DND-41 (cell line): ENCODE measurements around the gene ANKRD13A.

ENCODE experiments used
- ATAC-seq: fragments of 200-7000 bp; cut with Tn5 transposase; 3 replicates; pipeline ENCODE4 v1.9.1; 2021; ENCODE audit warnings: low read depth; ENCODE audit not compliant: insufficient read depth
- DNase-seq: peaks from one replicate; pipeline ENCODE4 v3.0.0-alpha.2; 2020
- H2AFZ ChIP-seq: 2 replicates; pipeline ENCODE4 v1.6.0; 2012; ENCODE audit warnings: low read depth, low read length
- H3K27ac ChIP-seq: 2 replicates; pipeline ENCODE4 v1.5.1; 2012; ENCODE audit warnings: low read length, inconsistent platforms
- H3K27me3 ChIP-seq: fragments of 200-600 bp; sonication (generic); 2 replicates; pipeline ENCODE4 v1.6.0; 2012; ENCODE audit warnings: low read length, mild to moderate bottlenecking, inconsistent platforms; ENCODE audit not compliant: insufficient read depth, poor library complexity
- H3K36me3 ChIP-seq: 2 replicates; pipeline ENCODE4 v1.5.1; 2012; ENCODE audit warnings: low read length, inconsistent platforms; ENCODE audit not compliant: insufficient read depth
- H3K4me1 ChIP-seq: 2 replicates; pipeline ENCODE4 v1.5.1; 2012; ENCODE audit warnings: mild to moderate bottlenecking, low read length; ENCODE audit not compliant: insufficient read depth
- H3K4me2 ChIP-seq: 2 replicates; pipeline ENCODE4 v1.6.0; 2012; ENCODE audit warnings: mild to moderate bottlenecking, moderate library complexity, low read length, inconsistent platforms; ENCODE audit not compliant: insufficient read depth
- H3K4me3 ChIP-seq, 2 experiments: fragments of 200-600 bp in 1 of 2; shearing (Covaris generic) in 1 of 2; 2 replicates each; pipeline ENCODE4 v1.5.1; 2012 to 2016; ENCODE audit warnings: inconsistent platforms in 2 of 2, low read length in 2 of 2, mild to moderate bottlenecking in 2 of 2, low read depth in 1 of 2, moderate library complexity in 1 of 2
- H3K79me2 ChIP-seq: 2 replicates; pipeline ENCODE4 v1.6.0; 2012; ENCODE audit warnings: low read length, inconsistent platforms; ENCODE audit not compliant: insufficient read depth
- H3K9ac ChIP-seq: 2 replicates; pipeline ENCODE4 v1.6.0; 2012; ENCODE audit warnings: low read depth, mild to moderate bottlenecking, inconsistent platforms, low read length, moderate library complexity
- H3K9me3 ChIP-seq: 2 replicates; pipeline ENCODE4 v1.5.1; 2012; ENCODE audit warnings: low read length, moderate library complexity, mild to moderate bottlenecking, inconsistent platforms; ENCODE audit not compliant: insufficient read depth, severe bottlenecking
- H4K20me1 ChIP-seq: 2 replicates; pipeline ENCODE4 v1.6.0; 2012; ENCODE audit warnings: low read length; ENCODE audit not compliant: insufficient read depth
- EZH2 ChIP-seq: IDR thresholded peaks from 3 replicates; pipeline ENCODE4 v1.6.1; 2012; ENCODE audit warnings: borderline replicate concordance, low read depth, mild to moderate bottlenecking, moderate library complexity, low read length, inconsistent platforms; ENCODE audit not compliant: severe bottlenecking
- TF ChIP-seq, protein P1 (sequence below): IDR thresholded peaks from 2 replicates; pipeline ENCODE4 v1.5.1; 2012; ENCODE audit warnings: borderline replicate concordance, low read length, moderate library complexity, mild to moderate bottlenecking; ENCODE audit not compliant: poor library complexity, severe bottlenecking; ENCODE audit errors: extremely low read depth

ANKRD13A gene

DNA sequence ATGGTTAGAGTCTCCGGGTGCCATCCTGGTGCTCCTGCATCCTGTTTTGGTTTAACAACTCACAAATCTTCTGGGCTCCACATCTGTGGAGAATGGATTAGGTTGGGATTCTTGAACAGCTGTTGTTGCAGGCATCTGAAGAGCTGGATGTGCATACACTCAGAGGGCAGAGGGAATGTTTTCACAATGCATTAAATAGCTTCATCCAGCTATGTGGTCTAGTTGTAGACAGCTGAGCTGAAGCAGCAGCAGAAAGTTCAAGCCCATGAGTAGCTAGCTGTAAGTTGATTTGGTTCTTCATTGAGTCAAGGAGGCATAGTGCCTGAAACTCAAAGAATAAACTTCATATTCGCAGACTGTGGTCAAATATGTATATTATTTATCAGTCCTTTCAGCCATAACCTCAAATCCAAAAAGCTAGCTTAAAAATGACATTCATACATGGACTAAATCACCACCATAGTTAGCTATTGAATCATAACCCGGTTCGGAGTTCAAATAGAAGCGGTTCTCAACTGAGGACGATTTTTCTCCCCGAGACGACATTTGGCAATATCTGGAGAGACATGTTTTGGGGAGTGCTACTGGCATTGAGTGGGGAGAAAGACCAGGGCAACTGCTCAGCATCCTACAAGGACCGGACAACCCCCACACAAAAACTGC, 858 bp upstream of the ANKRD13A start:
- peak overlapping the region; percentile 78 for H2AFZ ChIP-seq
- peaks cover 60% of the 10 kb centered on the region for H3K4me1 ChIP-seq

DNA sequence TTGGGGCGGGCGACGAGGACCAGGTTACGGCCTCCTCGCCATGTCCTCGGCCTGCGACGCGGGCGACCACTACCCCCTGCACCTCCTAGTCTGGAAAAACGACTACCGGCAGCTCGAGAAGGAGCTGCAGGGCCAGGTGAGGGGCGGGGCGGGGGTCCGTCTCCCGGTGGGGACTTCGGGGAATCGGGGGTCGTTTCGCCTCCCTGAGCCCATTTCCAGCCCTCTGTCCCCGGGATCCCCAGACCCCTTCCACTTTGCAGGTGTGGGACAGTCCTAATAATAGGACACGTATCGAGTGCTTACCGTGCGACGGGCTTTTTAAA, 380 bp downstream of the ANKRD13A start:
- Histone ChIP-seq H3K27ac (peak overlapping the region; percentile 76), H3K4me1 (peaks cover 48% of the 10 kb centered on the region), H3K9me3 (no peaks in the 10 kb centered on the region), H4K20me1 (peaks cover 13% of the 10 kb centered on the region; the same call in 1 of the 2 replicates), H3K27me3 (no peaks in the 10 kb centered on the region), H3K79me2 (peaks cover 60% of the 10 kb centered on the region), H3K36me3 (peaks cover 12% of the 10 kb centered on the region), H3K9ac (peak overlapping the region; percentile 61), H3K4me2 (peak overlapping the region; percentile 95), H2AFZ (peak overlapping the region; percentile 78), H3K4me3 (peak overlapping the region; percentile 32 to 64; a peak in 3 of 4 replicates)
- ATAC-seq (no peak), DNase-seq (no peak)
- TF ChIP-seq, protein P1, sequence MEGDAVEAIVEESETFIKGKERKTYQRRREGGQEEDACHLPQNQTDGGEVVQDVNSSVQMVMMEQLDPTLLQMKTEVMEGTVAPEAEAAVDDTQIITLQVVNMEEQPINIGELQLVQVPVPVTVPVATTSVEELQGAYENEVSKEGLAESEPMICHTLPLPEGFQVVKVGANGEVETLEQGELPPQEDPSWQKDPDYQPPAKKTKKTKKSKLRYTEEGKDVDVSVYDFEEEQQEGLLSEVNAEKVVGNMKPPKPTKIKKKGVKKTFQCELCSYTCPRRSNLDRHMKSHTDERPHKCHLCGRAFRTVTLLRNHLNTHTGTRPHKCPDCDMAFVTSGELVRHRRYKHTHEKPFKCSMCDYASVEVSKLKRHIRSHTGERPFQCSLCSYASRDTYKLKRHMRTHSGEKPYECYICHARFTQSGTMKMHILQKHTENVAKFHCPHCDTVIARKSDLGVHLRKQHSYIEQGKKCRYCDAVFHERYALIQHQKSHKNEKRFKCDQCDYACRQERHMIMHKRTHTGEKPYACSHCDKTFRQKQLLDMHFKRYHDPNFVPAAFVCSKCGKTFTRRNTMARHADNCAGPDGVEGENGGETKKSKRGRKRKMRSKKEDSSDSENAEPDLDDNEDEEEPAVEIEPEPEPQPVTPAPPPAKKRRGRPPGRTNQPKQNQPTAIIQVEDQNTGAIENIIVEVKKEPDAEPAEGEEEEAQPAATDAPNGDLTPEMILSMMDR = no peak
- TF ChIP-seq EZH2 = no peak

More for the DNA sequence above, 858 bp upstream of the ANKRD13A start:
- Histone ChIP-seq H3K36me3 (peaks cover 10% of the 10 kb centered on the region), H3K9me3 (no peaks in the 10 kb centered on the region), H3K4me3 (peak overlapping the region; percentile 32 to 64; a peak in 3 of 4 replicates), H3K4me2 (peak overlapping the region; percentile 95), H4K20me1 (peaks cover 17% of the 10 kb centered on the region; the same call in 1 of the 2 replicates), H3K27ac (peak overlapping the region; percentile 76), H3K9ac (peak overlapping the region; percentile 61), H3K79me2 (peaks cover 68% of the 10 kb centered on the region), H3K27me3 (no peaks in the 10 kb centered on the region)
- TF ChIP-seq EZH2 = no peak
- TF ChIP-seq, protein P1 = no peak
- ATAC-seq (no peak), DNase-seq (no peak)

DNA sequence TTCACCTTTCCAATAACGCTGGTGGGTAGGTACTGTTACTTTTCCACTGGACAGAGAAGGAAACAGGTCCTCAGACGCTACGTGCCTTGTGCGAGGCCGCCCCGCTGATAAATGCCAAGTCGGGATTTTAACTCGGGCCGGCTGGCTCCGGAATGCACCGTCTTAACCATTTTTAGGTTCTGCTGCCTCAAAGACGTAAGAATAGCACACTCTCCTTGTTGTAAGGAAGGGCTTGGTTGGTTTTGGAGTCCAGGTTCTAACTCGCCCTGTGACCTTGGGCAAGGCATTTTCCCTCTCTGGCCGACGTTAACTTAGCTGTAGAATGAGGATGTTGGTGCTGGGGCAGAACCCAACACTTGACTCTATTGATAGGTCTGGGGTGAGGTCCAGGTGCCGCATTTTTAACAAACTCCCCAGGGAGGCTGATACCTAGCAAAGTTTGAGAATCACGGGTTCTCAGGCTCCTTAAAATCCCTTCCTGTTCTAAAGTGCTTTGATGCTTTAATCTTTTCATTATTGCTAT, 814 bp downstream of the ANKRD13A start:
- Histone ChIP-seq H3K27ac (peak overlapping the region; percentile 76; the same call in 1 of the 2 replicates), H3K4me2 (peak overlapping the region; percentile 95), H3K27me3 (no peaks in the 10 kb centered on the region), H3K4me3 (peak overlapping the region; percentile 32 to 64; a peak in 3 of 4 replicates), H3K79me2 (peaks cover 58% of the 10 kb centered on the region), H3K36me3 (peaks cover 12% of the 10 kb centered on the region), H2AFZ (peak overlapping the region; percentile 78), H3K4me1 (peaks cover 44% of the 10 kb centered on the region), H3K9ac (peak overlapping the region; percentile 61), H4K20me1 (peaks cover 13% of the 10 kb centered on the region; the same call in 1 of the 2 replicates), H3K9me3 (no peaks in the 10 kb centered on the region)
- DNase-seq (peak; percentile 20), ATAC-seq (no peak)
- no peak for TF ChIP-seq EZH2
- TF ChIP-seq, protein P1 = no peak
